Peyer's patch (tissue), 4 donors: ENCODE measurements around the gene IKBKG.

Source experiments
- POLR2A ChIP-seq, 2 donors: fragments of 450-650 bp; IDR thresholded peaks; one replicate each; pipeline ENCODE4 v1.5.1; 2017; ENCODE audit warnings: antibody characterized with exemption in 2 of 2, mild to moderate bottlenecking in 2 of 2, moderate library complexity in 2 of 2
- TF ChIP-seq, protein P1 (sequence below), 6 experiments: fragments of 450-650 bp in 4 of 6; fragments of 200-600 bp in 2 of 6; sonication (generic) in 1 of 6; IDR thresholded peaks; one replicate each; pipeline ENCODE4 v1.5.1; 2017 to 2019; ENCODE audit warnings: antibody characterized with exemption in 6 of 6, mild to moderate bottlenecking in 3 of 6, moderate library complexity in 1 of 6

DNA sequence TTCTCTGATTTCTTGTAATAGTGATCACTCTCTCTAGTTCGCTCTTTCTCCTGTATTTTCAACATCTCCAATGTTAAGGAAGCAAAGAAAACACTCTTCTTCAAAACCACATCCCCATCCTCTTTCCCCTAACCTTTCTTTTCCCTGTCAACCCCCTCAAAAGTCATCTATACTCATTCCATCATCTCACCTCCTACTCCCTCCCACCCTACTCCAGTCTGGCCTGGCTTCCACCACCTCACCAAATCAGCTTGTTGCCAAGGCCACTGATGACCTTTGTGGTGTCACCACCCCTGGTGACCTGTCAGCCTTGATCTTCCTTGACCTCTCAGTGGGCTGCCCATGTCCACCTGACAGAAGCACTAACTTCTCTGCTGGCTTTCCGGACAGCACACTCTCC, 33.7 kb upstream of the IKBKG start:
- no peak for TF ChIP-seq POLR2A (IDR thresholded peaks at IDR 0.05)
- TF ChIP-seq, protein P1, sequence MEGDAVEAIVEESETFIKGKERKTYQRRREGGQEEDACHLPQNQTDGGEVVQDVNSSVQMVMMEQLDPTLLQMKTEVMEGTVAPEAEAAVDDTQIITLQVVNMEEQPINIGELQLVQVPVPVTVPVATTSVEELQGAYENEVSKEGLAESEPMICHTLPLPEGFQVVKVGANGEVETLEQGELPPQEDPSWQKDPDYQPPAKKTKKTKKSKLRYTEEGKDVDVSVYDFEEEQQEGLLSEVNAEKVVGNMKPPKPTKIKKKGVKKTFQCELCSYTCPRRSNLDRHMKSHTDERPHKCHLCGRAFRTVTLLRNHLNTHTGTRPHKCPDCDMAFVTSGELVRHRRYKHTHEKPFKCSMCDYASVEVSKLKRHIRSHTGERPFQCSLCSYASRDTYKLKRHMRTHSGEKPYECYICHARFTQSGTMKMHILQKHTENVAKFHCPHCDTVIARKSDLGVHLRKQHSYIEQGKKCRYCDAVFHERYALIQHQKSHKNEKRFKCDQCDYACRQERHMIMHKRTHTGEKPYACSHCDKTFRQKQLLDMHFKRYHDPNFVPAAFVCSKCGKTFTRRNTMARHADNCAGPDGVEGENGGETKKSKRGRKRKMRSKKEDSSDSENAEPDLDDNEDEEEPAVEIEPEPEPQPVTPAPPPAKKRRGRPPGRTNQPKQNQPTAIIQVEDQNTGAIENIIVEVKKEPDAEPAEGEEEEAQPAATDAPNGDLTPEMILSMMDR (IDR thresholded peaks at IDR 0.05): no peak
